CD4-positive, alpha-beta memory T cell (primary cell): ENCODE data around the gene DNAH3. TPM values are rescaled to one million over a fixed set of nuclear protein-coding genes. Genes with fewer than 3 reads are reported as not detected.
A peak's percentile ranks its signal among the peaks of the same experiment; 100 is the strongest.
"Not testable (repeated sequence)": the region's sequence is repeated elsewhere in the genome, so short reads cannot be mapped to it uniquely, and the experiment has no call there.

Experiments
- CTCF ChIA-PET: fragments of 350-600 bp; sonication (Branson Sonifier 250); formaldehyde crosslinking; loops from one replicate; lab custom pipeline; 2021; ENCODE audit warnings: inconsistent platforms; ENCODE audit not compliant: partially characterized antibody; lab: Charles Lee
- POLR2A ChIA-PET: fragments of 350-600 bp; sonication (Branson Sonifier 250); formaldehyde crosslinking; loops from one replicate; lab custom pipeline; 2021; ENCODE audit not compliant: partially characterized antibody; lab: Charles Lee
- DNase-seq, 5 donors: peaks; one replicate each; pipeline versions ENCODE4 v3.0.0 to v3.0.0-alpha.2; 2020 to 2022; ENCODE audit warnings: mixed read lengths in 1 of 5
- H3K27ac ChIP-seq: one replicate; pipeline ENCODE4 v1.7.0; 2013; ENCODE audit warnings: low read depth, low read length
- H3K27me3 ChIP-seq: 2 replicates; pipeline ENCODE4 v1.7.0; 2013; ENCODE audit warnings: mild to moderate bottlenecking, low read length, moderate library complexity; ENCODE audit not compliant: insufficient read depth
- H3K36me3 ChIP-seq: 2 replicates; pipeline ENCODE4 v1.7.0; 2013; ENCODE audit warnings: mild to moderate bottlenecking, low read length, moderate library complexity; ENCODE audit not compliant: insufficient read depth
- H3K4me1 ChIP-seq: 2 replicates; pipeline ENCODE4 v1.7.0; 2013; ENCODE audit warnings: mild to moderate bottlenecking, low read length, moderate library complexity; ENCODE audit not compliant: insufficient read depth
- H3K4me3 ChIP-seq, 2 donors: one replicate each; pipeline ENCODE4 v1.7.0; 2013; ENCODE audit warnings: low read length in 2 of 2, mild to moderate bottlenecking in 1 of 2
- H3K9me3 ChIP-seq, 2 donors: one replicate each; pipeline ENCODE4 v1.7.0; 2013; ENCODE audit warnings: low read length in 2 of 2, control low read depth in 1 of 2; ENCODE audit not compliant: control insufficient read depth in 1 of 2
- H3K27ac Mint-ChIP-seq, 7 donors: one replicate each; pipeline ENCODE4 v1.8.0; 2020 to 2021; ENCODE audit warnings: mixed read lengths in 7 of 7, mild to moderate bottlenecking in 6 of 7, inconsistent platforms in 3 of 7, moderate library complexity in 3 of 7
- H3K27me3 Mint-ChIP-seq, 2 donors: one replicate each; pipeline ENCODE4 v1.8.0; 2020 to 2021; ENCODE audit warnings: mixed read lengths in 2 of 2
- H3K36me3 Mint-ChIP-seq, 2 donors: one replicate each; pipeline ENCODE4 v1.8.0; 2020 to 2021; ENCODE audit warnings: mixed read lengths in 2 of 2, inconsistent platforms in 1 of 2, mild to moderate bottlenecking in 1 of 2
- H3K4me1 Mint-ChIP-seq, 4 donors: one replicate each; pipeline ENCODE4 v1.8.0; 2020 to 2021; ENCODE audit warnings: mixed read lengths in 4 of 4, mild to moderate bottlenecking in 1 of 4
- H3K4me3 Mint-ChIP-seq, 8 donors: one replicate each; pipeline ENCODE4 v1.8.0; 2020 to 2021; ENCODE audit warnings: mixed read lengths in 8 of 8, mild to moderate bottlenecking in 7 of 8, moderate library complexity in 6 of 8, inconsistent platforms in 3 of 8
- H3K9me3 Mint-ChIP-seq, 8 donors: one replicate each; pipeline ENCODE4 v1.8.0; 2020 to 2021; ENCODE audit warnings: mixed read lengths in 8 of 8, mild to moderate bottlenecking in 5 of 8, inconsistent platforms in 3 of 8, moderate library complexity in 1 of 8
- intact Hi-C: fragments of 100-400 bp; cut with micrococcal nuclease; formaldehyde crosslinking; loops from one replicate; pipeline ENCODE4 v1.15.1; 2023
- polyA plus RNA-seq, 2 donors: library from polyadenylated mRNA; unstranded; fragments of 300-500 nt; fragmentation: Illumina TruSeq; gene quantifications; one replicate each; pipeline ENCODE4 v1.2.3, GENCODE V29; 2021
- total RNA-seq, 2 experiments: library from RNA; stranded (reverse); gene quantifications; one replicate each; pipeline ENCODE4 v1.2.3, GENCODE V29; 2021

DNAH3 gene
- total and polyA plus RNA-seq, 4 experiments from 2014 or later = not detected

DNA sequence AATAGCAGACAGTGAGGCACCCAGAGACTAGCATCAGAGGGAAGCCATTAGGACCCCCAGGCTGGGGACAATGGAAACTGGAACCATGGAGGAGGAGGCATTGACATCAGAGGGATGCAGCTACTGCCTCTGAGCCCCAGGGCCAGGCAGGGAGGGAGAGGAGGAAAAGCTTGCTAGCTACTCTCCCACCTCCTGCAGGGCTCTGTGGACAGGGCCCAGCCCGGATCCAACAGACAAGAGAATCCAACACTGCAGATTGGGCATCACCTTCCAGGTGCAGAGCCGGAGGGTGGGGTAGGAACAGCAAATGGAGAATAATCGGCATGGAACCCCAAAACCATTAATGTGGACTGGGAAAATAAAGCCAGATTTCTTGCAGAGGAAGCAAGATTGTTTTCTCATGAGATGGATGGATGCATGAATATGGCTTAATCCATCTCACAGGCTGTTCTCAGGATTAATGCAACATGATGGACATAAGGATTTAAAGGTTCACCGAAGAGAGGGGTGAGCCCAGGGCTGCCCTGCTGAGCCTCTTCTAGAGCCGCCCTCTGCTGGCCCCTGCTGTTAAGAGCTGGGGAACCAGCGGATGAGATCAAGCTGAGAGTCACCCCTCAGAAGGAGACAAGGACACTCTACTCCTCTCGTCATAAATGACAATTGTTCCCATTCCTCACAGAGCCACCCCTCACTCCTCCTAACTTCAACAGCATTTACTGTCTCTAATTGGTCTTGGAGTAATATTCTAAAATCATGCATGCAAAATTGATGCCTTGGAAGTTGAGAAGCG lies 48.8 kb downstream of the DNAH3 start:
- H3K4me1 ChIP-seq = no peaks in the 10 kb centered on the region
- H3K36me3 ChIP-seq = no peaks in the 10 kb centered on the region
- intact Hi-C loops = loop anchor here (1.0 kb wide), 1 partner anchor 252 kb away; no protein-coding TSS in a partner anchor
- ChIA-PET CTCF (interaction anchor here (0.6 to 1.9 kb wide), 4 partner anchors 15 to 253 kb away, joined by 3 to 8 read pairs (median 6); no protein-coding TSS in a partner anchor), POLR2A (no interaction called here)
- H3K36me3 Mint-ChIP-seq = no peaks in the 10 kb centered on the region
- H3K9me3 Mint-ChIP-seq = no peaks in the 10 kb centered on the region
- no peaks in the 10 kb centered on the region for H3K27me3 ChIP-seq
- peaks cover 0 to 1% (median 0%) of the 10 kb centered on the region in 4 donors for H3K4me1 Mint-ChIP-seq
- H3K27ac ChIP-seq = no peak overlapping the region
- H3K4me3 ChIP-seq = no peak overlapping the region
- H3K9me3 ChIP-seq = no peaks in the 10 kb centered on the region
- no peak overlapping the region for H3K4me3 Mint-ChIP-seq
- H3K27me3 Mint-ChIP-seq = peaks cover 18 to 24% of the 10 kb centered on the region in 2 donors
- no peak overlapping the region for H3K27ac Mint-ChIP-seq
- DNase-seq = peak in 1 of 5 donors; percentile 6

DNA sequence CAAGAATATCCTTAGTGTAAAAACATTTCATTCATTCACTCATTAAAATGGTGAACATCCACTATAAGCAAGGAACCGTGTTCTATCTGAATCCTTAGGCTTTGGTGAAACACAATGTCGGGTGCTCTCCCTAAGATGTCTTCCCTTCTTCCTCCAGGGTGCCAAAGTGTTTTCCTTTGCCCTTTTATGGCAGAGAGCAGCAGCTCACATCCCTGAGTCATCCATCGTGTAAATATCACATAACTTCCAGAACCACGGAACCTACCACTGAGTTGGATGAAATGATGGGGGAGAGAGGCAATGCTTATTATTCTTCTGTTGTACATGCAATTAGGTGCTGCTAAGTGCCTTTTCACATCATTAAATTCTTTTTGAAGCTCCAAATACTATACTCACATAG lies 50.2 kb downstream of the DNAH3 start:
- CTCF ChIA-PET = interaction anchor here (1.2 to 1.9 kb wide), 3 partner anchors 16 to 250 kb away, joined by 3 to 7 read pairs (median 4); no protein-coding TSS in a partner anchor
- intact Hi-C loops = no loop called here
- Mint-ChIP-seq H3K27ac (no peak overlapping the region), H3K27me3 (peaks cover 24 to 25% of the 10 kb centered on the region in 2 donors), H3K9me3 (peaks cover 0 to under 1% (median 0%) of the 10 kb centered on the region in 8 donors), H3K4me1 (peaks cover 0 to 1% (median 0%) of the 10 kb centered on the region in 4 donors), H3K36me3 (no peaks in the 10 kb centered on the region), H3K4me3 (no peak overlapping the region)
- Histone ChIP-seq H3K4me1 (no peaks in the 10 kb centered on the region), H3K27ac (no peak overlapping the region), H3K9me3 (no peaks in the 10 kb centered on the region), H3K27me3 (no peaks in the 10 kb centered on the region), H3K36me3 (no peaks in the 10 kb centered on the region), H3K4me3 (no peak overlapping the region)
- DNase-seq = no peak
- POLR2A ChIA-PET = no interaction called here

DNA sequence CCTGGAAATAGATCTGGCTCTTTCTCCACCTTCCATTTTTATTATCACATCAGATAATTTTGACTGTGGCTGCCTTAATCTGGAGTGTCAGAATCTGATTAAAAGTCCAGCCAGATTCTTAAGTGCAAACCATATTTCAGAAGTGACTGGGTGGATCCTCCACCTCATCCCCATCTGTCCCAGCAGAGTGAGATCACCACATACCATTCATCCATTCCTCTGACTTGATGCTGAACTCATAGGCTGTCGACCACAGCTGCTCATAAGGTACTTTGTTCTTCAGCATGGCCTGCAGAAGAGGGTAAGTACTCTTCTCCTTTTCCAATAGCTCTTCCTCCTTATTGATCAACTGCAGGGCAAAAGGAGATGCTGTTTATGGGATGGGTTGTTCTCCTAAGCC lies 53.5 kb downstream of the DNAH3 start:
- Histone ChIP-seq H3K27me3 (no peaks in the 10 kb centered on the region), H3K4me1 (no peaks in the 10 kb centered on the region), H3K9me3 (no peaks in the 10 kb centered on the region), H3K36me3 (no peaks in the 10 kb centered on the region), H3K27ac (no peak overlapping the region), H3K4me3 (no peak overlapping the region)
- H3K36me3 Mint-ChIP-seq = no peaks in the 10 kb centered on the region
- no peaks in the 10 kb centered on the region for H3K4me1 Mint-ChIP-seq
- peaks cover 0 to 10% (median 6%) of the 10 kb centered on the region in 8 donors for H3K9me3 Mint-ChIP-seq
- H3K27ac Mint-ChIP-seq = no peak overlapping the region
- no peak overlapping the region for H3K4me3 Mint-ChIP-seq
- no peak for DNase-seq
- ChIA-PET POLR2A (no interaction called here), CTCF (no interaction called here)
- intact Hi-C loops = no loop called here
- H3K27me3 Mint-ChIP-seq = peaks cover 25 to 26% of the 10 kb centered on the region in 2 donors

DNA sequence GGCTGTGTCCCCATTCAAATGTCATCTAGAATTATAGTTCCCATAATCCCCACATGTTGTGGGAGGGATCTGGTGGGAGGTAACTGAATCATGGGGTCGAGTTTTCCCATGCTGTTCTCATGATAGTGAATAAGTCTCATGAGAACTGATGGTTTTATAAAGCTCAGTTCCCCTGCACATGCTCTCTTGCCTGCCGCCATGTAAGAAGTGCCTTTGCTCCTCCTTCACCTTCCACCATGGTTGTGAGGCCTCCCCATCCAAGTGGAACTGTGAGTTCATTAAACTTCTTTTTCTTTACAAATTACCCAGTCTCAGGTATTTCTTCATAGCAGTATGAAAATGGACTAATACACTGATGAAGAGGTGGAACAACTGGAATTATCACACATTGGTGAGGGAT lies 55.9 kb downstream of the DNAH3 start:
- H3K4me1 Mint-ChIP-seq, POLR2A ChIA-PET, H3K27ac Mint-ChIP-seq, H3K9me3 ChIP-seq, intact Hi-C loops, H3K4me3 ChIP-seq, DNase-seq, H3K36me3 Mint-ChIP-seq, H3K27ac ChIP-seq, H3K4me3 Mint-ChIP-seq, CTCF ChIA-PET, H3K27me3 ChIP-seq, H3K36me3 ChIP-seq, H3K4me1 ChIP-seq: not testable (repeated sequence)
- peaks cover 0 to 11% (median 8%) of the 10 kb centered on the region in 8 donors for H3K9me3 Mint-ChIP-seq
- peaks cover 19 to 23% of the 10 kb centered on the region in 2 donors for H3K27me3 Mint-ChIP-seq

DNA sequence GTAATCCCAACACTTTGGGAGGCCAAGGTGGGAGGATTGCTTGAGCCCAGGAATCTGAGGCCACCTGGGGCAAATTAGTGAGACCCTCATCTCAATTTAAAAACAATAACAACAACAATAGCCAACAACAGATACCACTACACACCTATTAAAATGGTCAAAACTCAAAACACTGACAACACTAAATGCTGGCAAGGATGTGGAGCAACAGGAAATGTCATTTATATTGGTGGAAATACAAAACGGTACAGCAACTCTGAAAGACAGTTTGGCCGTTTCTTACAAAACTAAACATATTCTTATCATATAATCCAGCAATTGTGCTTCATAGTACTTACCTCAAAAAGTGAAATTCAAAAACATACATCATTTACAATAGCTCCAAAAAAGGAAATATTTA lies 57.7 kb downstream of the DNAH3 start:
- Mint-ChIP-seq H3K4me3 (no peak overlapping the region), H3K27me3 (peaks cover 19 to 24% of the 10 kb centered on the region in 2 donors), H3K4me1 (no peaks in the 10 kb centered on the region), H3K36me3 (no peaks in the 10 kb centered on the region), H3K9me3 (peaks cover 0 to 14% (median 10%) of the 10 kb centered on the region in 8 donors), H3K27ac (no peak overlapping the region)
- intact Hi-C loops = no loop called here
- no peak overlapping the region for H3K27ac ChIP-seq
- no peaks in the 10 kb centered on the region for H3K27me3 ChIP-seq
- peaks cover 0 to 2% of the 10 kb centered on the region in 2 donors for H3K9me3 ChIP-seq
- no peaks in the 10 kb centered on the region for H3K4me1 ChIP-seq
- ChIA-PET CTCF (no interaction called here), POLR2A (no interaction called here)
- H3K4me3 ChIP-seq = no peak overlapping the region
- DNase-seq = no peak
- no peaks in the 10 kb centered on the region for H3K36me3 ChIP-seq

DNA sequence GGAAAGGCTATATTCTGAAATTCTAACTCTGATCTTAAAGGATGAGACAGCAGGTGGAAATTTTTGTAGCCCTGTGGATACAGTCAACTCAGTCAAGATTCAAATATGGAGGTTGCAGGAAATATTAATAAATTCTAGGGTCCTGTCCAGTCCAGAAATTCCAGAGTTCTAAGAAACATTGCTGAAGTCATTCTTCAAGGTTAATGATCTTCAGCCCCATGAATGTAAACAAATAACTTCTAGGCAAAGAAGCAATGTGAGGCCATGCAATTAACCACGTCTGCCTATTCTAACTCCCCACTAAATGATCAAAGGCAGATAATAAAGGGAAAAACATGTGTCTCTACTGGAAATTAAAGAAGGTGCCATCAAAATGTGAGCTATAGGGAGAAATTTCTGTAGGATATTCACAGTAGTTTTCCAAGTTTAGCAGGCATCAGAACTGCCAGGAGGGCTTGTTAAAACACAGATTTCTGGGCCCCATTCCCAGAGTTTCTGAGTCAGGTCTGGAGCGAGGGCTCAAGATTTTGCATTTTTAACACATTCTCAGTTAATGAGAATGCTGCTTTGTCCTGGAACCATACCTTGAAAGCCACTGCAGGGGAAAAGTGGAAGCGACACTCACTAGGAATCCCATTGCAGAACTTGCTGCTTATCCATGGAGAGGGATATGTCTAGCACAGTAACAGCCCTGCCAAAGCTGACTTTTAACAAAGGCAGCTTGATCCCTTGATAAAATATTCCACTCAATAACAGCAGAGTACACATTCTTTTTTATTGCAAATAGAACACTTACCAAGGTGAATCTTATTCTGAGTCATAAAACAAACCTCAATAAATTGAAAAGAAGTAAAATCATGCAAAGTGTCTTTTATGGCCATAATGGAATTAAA lies 61.8 kb downstream of the DNAH3 start:
- ChIA-PET POLR2A (no interaction called here), CTCF (no interaction called here)
- H3K36me3 Mint-ChIP-seq = no peaks in the 10 kb centered on the region
- Histone ChIP-seq H3K36me3 (no peaks in the 10 kb centered on the region), H3K9me3 (peaks cover 0 to 2% of the 10 kb centered on the region in 2 donors), H3K4me1 (no peaks in the 10 kb centered on the region), H3K27me3 (peaks cover 6% of the 10 kb centered on the region), H3K4me3 (no peak overlapping the region), H3K27ac (no peak overlapping the region)
- DNase-seq = no peak
- H3K4me1 Mint-ChIP-seq = no peaks in the 10 kb centered on the region
- H3K27me3 Mint-ChIP-seq = peaks cover 12 to 22% of the 10 kb centered on the region in 2 donors
- H3K4me3 Mint-ChIP-seq = no peak overlapping the region
- no peak overlapping the region for H3K27ac Mint-ChIP-seq
- intact Hi-C loops = loop anchor here (10.0 kb wide), 1 partner anchor 294 kb away; no protein-coding TSS in a partner anchor
- peaks cover 0 to 7% (median 2%) of the 10 kb centered on the region in 8 donors for H3K9me3 Mint-ChIP-seq

DNA sequence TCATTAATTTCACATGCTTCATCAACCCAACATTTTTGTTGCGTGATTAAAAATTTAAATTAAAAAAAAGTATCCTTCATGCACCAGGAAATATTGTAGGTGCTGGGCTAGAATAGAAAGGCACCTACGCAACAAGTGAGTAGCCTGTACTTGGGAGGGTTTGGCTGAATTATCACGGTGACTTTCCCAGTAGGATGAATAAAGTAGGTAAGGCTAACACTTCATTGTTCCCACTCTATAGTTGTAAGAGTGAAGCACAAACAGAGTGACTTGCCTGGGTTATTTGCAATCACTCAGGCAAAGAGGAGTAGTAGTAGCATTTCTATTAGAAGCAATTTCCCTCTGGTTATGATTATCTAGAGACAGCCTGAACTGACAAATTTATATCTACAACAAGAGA lies 62.5 kb downstream of the DNAH3 start:
- peaks cover 6% of the 10 kb centered on the region for H3K27me3 ChIP-seq
- Mint-ChIP-seq H3K27me3 (peaks cover 12 to 22% of the 10 kb centered on the region in 2 donors), H3K4me1 (no peaks in the 10 kb centered on the region), H3K27ac (no peak overlapping the region), H3K9me3 (peaks cover 0 to 7% (median 2%) of the 10 kb centered on the region in 8 donors), H3K4me3 (no peak overlapping the region), H3K36me3 (no peaks in the 10 kb centered on the region)
- ChIA-PET POLR2A (no interaction called here), CTCF (no interaction called here)
- H3K4me1 ChIP-seq = no peaks in the 10 kb centered on the region
- no peak overlapping the region for H3K27ac ChIP-seq
- peaks cover 0 to 2% of the 10 kb centered on the region in 2 donors for H3K9me3 ChIP-seq
- intact Hi-C loops = loop anchor here (10.0 kb wide), 1 partner anchor 293 kb away; no protein-coding TSS in a partner anchor
- no peak for DNase-seq
- H3K36me3 ChIP-seq = no peaks in the 10 kb centered on the region
- no peak overlapping the region for H3K4me3 ChIP-seq
